GM21723 (cell line): ENCODE data around the gene CHODL.

ENCODE experiments used
- ATAC-seq: cut with Tn5 transposase; IDR thresholded peaks from one replicate; pipeline ENCODE4 v1.9.1; 2021; ENCODE audit warnings: mild to moderate bottlenecking, moderate library complexity; ENCODE audit not compliant: unreplicated experiment

CHODL gene

DNA sequence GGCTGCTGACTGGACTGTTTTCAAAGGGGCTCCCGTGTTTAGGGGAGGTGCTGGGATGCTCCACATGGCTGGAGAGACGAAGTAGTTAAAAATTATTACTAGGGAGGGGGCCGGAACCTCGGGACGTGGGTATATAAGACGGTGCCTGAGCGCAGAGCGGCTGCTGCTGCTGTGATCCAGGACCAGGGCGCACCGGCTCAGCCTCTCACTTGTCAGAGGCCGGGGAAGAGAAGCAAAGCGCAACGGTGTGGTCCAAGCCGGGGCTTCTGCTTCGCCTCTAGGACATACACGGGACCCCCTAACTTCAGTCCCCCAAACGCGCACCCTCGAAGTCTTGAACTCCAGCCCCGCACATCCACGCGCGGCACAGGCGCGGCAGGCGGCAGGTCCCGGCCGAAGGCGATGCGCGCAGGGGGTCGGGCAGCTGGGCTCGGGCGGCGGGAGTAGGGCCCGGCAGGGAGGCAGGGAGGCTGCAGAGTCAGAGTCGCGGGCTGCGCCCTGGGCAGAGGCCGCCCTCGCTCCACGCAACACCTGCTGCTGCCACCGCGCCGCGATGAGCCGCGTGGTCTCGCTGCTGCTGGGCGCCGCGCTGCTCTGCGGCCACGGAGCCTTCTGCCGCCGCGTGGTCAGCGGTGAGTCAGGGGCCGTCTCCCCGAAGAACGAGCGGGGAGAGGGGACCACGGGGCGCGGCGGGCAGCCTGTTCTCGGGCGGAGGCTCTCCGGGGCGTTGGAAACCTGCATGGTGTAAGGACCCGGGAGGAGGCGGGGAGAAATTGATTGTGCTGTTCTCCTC is at the start of gene CHODL:
Gene CHODL (plus strand): TSS at position 163 of the 793 bp plus-strand sequence. CDS start 391 bp downstream, at position 554.
- no peak for ATAC-seq

DNA sequence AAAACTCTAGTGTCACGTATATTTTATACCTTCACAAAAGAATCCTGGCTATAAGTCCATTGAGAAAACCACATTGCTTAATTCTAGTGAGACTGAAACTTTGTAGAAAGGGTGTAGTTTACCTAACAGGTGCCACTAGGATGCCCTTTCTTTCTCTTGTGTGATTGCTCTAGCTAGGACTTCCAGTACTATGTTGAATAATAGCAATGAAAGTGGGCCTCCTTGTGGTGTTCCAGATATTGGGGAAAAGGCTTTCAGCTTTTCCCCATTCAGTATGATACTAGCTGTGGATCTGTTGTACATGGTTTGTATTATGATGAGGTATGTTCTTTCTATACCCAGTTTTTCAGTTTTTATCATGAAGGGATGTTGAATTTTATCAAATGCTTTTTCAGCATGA is 39.7 kb upstream of the CHODL start:
- ATAC-seq: no peak

DNA sequence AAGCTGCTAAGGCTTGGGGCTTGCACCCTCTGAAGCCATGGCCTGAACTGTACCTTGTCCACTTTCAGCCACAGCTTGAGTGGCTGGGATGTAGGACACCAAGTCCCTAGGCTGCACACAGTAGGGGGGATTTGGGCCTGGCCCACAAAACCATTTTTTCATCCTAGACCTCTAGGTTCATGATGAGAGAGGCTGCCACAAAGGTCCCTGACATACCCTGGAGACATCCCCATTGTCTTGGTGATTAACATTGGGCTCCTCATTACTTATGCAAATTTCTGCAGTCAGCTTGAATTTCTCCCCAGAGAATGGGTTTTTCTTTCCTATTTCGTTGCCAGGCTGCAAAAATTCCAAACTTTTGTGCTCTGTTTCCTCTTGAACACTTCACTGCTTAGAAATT is 26.3 kb upstream of the CHODL start:
- no peak for ATAC-seq

DNA sequence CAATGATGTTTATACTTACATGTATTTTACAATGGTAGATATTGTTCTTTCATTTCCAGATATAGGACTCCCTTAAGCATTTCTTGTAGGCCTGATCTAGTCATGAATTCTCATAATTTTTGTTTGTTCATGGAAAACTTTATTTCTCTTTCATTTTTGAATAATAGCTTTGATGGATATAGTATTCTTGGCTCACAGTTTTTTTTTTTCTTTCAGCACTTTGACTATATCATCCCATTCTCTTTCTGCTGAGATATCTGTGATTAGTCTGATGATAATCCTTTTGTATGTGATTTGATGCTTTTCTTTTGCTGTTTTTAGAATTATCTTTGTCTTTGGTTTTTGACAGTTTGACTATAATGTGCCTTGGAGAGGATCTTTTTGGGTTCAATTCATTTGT is 24.1 kb upstream of the CHODL start:
- ATAC-seq: no peak

DNA sequence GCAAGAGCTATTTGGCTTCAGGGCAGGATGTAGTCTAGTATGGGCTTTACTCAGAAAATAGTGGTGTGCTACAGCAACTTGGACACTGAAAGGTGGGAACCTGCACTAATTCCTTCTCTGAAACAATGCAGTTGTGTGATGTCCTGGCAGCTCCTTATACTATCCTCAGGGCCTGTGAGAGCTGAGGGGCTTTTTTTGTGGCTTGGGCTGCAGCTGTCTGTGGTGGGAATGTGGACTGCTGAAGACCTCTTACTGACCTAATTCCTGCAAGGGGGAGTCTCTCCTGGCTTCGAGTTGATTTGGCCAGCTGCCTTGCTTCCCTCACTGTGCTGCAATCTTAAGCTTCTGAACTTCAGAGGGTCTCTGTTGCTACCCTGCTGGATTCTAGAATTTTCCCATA is 22.3 kb upstream of the CHODL start:
- ATAC-seq: no peak

DNA sequence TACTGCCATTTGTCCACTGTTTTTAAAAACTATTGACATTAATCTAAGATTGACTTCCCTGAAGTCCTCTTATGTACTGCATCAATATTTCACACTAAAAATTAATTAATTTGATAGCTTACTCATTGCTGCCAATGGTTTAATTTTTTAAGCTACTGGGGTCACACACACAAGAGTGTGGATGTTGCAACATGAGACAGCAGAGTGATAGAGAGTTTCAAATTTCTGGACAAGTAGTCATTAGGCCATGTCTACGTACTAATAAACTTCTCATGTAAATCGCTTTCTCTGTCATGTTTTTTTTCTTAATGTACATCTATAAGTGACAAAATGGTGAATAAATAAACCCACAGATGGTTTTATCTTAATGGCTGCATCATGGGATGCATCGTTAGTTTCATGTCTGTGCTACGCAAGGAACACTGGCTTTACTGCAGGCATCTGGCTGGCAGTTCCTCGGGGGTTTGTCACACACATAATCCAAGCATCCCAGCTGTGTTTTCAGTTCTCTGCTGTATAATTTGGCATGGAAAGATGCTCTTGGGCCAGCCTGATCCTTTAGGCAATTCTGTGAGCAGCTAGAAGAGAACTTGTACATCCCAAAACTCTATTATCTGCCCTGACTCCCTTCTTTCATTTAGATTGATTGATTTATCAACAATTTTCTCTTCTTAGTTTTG is 16.4 kb upstream of the CHODL start:
- ATAC-seq: no peak

DNA sequence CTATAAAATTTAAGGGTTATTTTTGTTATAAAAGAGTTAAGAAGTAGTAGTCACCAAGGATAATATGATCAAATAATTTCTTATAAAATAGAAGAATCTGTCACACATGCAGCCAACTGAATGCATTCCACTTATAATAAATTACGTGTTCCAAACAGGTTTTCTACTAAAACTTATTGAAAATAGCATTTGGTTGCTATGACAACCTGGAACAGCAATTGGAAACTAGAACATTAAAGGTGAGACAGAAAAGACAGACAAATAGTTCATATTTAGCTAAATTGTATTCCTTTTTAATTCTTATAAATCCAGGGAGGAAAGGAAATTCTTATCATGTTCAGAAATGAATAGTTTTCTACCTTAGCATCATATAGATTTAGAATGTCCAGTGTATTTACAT is 9.1 kb upstream of the CHODL start:
- no peak for ATAC-seq

DNA sequence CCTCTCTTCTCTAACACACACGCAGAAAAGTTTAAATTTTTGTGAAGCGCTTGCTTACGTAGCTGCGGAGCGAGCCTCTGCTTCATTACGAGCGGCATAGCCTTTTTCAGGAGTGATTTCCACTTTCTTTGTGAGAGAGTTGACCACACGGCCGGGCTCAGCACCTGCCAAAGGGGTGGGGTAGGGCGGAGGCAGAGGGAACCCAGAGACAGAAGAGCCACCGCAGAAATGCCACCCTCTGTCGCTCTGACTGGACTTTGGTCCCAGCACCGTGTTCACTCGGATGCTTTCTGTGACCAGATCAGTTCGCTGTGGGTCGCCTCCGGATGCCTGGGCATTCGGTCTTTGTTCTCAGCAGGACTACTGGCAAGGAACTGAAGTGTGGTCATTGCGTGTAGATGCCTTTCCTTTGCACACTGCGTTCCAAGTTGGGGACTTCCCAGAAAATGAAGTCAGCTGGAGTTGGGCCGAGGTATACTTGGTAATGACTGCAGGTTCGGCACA is 883 bp downstream of the CHODL start:
- ATAC-seq: no peak

GRCh38 chr21:18248171-18248570 is 3.5 kb downstream of the CHODL start:
- no peak for ATAC-seq

DNA sequence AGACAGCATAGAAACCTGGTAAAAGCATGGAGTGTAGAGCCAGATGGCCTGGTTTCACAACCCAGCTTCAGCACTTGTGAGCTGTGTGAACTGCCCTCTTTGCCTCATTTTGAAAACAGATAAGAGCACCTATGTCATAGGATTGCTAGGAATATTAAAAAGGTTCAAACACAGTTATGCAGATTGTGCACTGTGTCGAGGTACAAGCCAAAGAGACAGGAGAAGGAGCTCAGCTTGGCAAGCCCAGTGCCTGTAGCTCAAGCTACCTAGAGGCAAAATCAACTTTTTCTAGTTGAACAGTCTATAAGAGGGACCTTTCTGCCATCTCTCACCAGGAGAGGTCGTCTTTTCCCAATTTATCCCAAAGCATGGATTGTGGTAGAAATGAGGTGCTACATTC is 5.0 kb downstream of the CHODL start:
- ATAC-seq: no peak

DNA sequence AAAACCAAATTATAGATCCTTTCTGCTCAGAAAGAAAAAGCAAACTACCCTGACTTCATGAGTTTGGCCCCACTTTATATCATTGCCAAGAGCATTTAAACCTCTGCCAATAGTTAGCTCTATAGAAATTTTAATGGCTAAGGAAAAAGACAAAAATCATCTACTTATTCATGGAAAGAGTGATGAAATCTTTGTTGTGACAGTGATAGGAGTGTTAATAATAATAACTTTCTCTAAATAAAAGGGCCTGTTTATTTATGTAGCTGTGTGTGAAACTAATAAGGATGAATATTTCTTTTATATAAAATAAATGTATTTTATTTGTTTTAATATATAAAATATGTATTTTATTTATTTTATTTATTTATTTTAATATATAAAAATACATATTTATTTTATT is 6.4 kb downstream of the CHODL start:
- no peak for ATAC-seq

DNA sequence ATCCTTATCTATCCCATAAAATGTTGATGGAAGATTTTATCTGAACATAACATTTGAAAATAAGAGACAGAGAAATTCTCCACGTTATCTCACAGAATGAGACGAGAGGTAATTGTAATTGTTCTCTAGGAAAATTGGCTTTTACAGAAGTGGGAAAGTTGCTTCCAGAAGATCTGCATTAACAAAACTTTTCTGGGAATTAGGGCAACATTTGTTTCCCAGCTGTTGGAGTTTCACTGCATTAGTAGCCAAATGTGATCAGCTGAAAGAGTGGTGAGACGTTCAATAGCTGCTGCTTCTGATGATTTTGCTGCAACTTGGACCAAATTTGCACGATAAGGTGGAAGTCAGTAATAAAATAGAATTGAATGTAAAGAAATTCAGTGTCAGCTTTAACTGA is 7.6 kb downstream of the CHODL start:
- ATAC-seq: no peak

- no peak for ATAC-seq
Measured at GRCh38 chr21:18252680-18253079, 8.0 kb downstream of the CHODL start.

- no peak for ATAC-seq
Measured at GRCh38 chr21:18253221-18253620, 8.6 kb downstream of the CHODL start.

GRCh38 chr21:18253799-18254198 is 9.2 kb downstream of the CHODL start:
- ATAC-seq: no peak

DNA sequence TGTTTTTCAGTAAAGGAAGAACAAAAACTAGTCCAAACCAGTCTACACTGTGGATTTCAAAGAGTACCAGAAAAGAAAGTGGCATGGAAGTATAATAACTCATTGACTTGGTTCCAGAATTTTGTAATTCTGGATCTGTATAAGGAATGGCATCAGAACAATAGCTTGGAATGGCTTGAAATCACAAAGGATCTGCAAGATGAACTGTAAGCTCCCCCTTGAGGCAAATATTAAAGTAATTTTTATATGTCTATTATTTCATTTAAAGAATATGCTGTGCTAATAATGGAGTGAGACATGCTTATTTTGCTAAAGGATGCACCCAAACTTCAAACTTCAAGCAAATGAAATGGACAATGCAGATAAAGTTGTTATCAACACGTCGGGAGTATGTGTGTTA is 21.3 kb downstream of the CHODL start:
- ATAC-seq: no peak

DNA sequence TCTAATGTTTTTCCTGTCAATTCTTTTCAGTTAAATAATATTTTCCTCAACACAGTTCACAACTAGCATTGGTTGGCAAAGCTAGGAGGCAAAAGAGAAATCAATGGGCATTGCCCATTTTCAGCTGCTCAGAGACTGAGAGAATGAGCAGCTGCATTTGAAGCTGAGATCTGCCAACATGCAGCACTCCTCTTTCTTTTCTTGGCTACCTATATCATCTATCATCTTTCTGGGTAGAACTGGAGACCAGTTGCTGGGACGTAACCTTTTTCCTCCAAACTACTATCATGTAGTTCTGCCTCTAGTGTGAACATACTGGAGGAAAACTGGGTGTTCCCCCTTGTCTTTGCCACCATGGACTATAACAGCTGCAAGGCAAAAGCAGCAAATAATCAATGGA is 22.9 kb downstream of the CHODL start:
- ATAC-seq: no peak

GRCh38 chr21:18268906-18269305 is 24.3 kb downstream of the CHODL start:
- no peak for ATAC-seq

DNA sequence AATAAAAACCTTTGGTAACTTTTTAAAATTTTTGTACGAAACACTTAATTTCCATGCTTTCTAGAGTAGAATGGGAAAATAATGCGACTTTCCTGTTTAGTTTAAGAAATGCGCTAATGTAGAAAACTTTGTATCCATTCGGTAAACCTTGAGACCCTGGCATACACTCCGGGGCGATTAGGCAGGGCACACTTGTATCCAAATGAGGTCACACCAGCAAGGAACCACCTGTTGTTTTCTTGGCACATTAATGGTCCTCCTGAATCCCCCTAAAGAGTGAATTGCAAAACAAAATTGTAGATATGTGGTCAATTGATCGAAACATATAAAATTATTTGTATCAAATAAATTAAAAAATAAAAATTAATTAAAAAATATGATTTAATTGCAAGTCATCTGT is 25.2 kb downstream of the CHODL start:
- ATAC-seq: no peak

- no peak for ATAC-seq
Measured at GRCh38 chr21:18273400-18273799, 28.8 kb downstream of the CHODL start.

DNA sequence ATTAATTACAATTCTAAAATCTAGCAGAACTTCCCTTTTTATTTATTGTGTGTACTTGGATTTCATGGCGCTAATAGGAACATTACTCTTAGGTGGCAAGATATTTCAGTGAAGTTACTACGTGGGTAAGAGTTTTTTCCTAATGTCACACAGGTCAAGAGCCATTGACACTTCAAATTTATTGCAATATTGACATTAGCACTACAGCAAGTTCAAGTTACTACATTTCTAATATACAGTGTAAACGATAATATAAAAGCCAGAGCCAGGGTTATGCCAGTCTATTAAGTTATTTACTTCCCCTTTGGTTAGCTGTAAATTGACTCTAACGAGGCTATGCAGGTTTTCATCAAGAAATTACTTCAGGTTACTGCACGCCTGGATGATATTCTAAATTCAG is 29.7 kb downstream of the CHODL start:
- ATAC-seq: no peak

DNA sequence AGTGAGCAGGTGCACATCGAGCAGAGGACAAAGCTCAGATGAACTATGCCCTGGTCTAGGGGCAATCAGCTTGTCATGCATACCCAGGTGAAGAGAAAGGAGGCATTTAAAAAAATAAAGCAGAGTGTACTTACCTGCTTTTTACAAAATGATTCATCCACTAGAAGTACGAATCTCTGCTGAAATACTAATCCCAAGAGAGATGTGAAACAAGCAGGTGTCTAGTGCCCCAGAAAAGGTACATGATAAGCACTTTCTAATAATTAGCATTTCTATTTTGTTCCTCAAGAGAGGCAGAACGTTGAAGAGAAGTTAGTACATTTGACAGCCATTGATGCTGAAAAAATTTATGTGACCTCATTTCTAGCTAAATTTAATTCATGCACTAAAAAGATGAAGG is 31.1 kb downstream of the CHODL start:
- no peak for ATAC-seq
